SK-N-MC (cell line): ENCODE measurements around the gene CCDC192.

Experiments
- DNase-seq: peaks from one replicate; pipeline ENCODE4 v3.0.0-alpha.2; 2011; ENCODE audit warnings: low read depth, low spot score
- H3K27ac ChIP-seq: fragments of 200-600 bp; sonication (generic); 2 replicates; pipeline ENCODE4 v1.5.1; 2016; ENCODE audit warnings: mixed run types
- H3K36me3 ChIP-seq: fragments of 200-600 bp; sonication (generic); 2 replicates; pipeline ENCODE4 v1.6.1; 2017; ENCODE audit warnings: antibody characterized with exemption, low read length, mixed read lengths; ENCODE audit not compliant: insufficient read depth
- H3K4me3 ChIP-seq: fragments of 200-600 bp; sonication (generic); 2 replicates; pipeline ENCODE4 v1.5.1; 2016
- H3K9ac ChIP-seq: fragments of 200-600 bp; sonication (generic); 2 replicates; pipeline ENCODE4 v1.8.0; 2017; ENCODE audit warnings: mixed run types, mixed read lengths; ENCODE audit not compliant: insufficient read length
- H3K9me3 ChIP-seq: fragments of 200-600 bp; sonication (generic); 2 replicates; pipeline ENCODE4 v1.6.1; 2017; ENCODE audit warnings: low read depth, mild to moderate bottlenecking, antibody characterized with exemption, low read length, moderate library complexity, mixed read lengths
- EZH2 ChIP-seq: fragments of 200-600 bp; sonication (generic); IDR thresholded peaks from one replicate; pipeline ENCODE4 v1.6.1; 2017; ENCODE audit warnings: antibody characterized with exemption
- FOXP2 ChIP-seq: optimal IDR thresholded peaks from 2 replicates; pipeline ENCODE3; 2011; ENCODE audit warnings: mild to moderate bottlenecking, moderate library complexity; ENCODE audit not compliant: insufficient read depth; ENCODE audit errors: extremely low read length, control extremely low read depth
- POLR2AphosphoS5 ChIP-seq: IDR thresholded peaks from 2 replicates; pipeline ENCODE4 v1.6.1; 2012; ENCODE audit warnings: mild to moderate bottlenecking, low read depth, low read length, borderline replicate concordance

The CCDC192 gene

DNA sequence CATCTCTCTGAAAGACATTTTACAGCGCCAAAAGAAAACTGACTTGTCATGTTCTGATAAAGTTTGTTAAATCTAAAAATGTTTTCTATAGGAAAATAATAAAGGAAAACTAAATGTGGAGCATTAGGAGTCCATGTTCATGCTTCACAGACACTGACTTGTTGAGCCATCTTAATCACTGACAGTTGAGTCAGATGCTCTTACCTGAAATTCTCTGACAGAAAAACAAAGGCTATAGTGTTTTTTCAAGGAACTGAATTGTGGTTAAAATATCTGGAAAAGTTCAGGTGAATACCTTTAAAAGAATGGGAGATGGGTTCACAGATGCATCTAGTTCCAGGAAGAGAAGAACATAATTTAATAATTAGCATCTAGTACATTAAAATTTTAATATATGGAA lies 266.9 kb downstream of the CCDC192 start:
- Histone ChIP-seq H3K9me3 (no peaks in the 10 kb centered on the region), H3K4me3 (no peak overlapping the region), H3K9ac (no peak overlapping the region), H3K36me3 (no peaks in the 10 kb centered on the region), H3K27ac (no peak overlapping the region)
- DNase-seq, result no peak
- no peak for TF ChIP-seq EZH2
- TF ChIP-seq FOXP2, result no peak
- TF ChIP-seq POLR2AphosphoS5, result no peak

DNA sequence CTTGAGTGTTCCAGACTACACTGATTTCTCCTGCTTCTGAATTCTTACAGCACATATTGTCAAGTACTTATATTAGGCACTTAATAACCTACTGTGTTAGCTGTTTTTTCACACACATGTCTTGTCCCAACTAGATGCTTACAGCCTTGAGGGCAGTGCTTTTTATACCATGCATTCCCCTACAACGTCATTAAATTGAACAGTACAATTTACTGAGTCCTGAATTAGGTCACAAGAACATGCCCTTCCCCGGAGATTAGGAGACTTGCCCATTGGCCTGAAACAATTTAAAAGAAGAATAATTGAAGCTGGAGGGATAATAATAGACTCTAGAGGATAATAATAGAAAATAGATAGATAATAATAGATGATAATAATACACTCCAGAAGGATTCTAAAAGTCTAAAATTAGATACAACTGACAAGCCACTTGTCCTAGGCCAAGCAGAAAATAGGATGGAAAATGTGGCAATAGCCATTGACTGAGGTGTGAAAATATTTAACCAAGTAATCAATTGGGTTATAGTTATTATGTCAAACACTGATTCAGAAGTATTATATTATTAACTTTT lies 267.7 kb downstream of the CCDC192 start:
- TF ChIP-seq FOXP2, result no peak
- TF ChIP-seq POLR2AphosphoS5, result no peak
- TF ChIP-seq EZH2, result no peak
- no peak overlapping the region for H3K27ac ChIP-seq
- H3K9ac ChIP-seq, result no peak overlapping the region
- H3K9me3 ChIP-seq, result no peaks in the 10 kb centered on the region
- no peak overlapping the region for H3K4me3 ChIP-seq
- DNase-seq, result no peak
- no peaks in the 10 kb centered on the region for H3K36me3 ChIP-seq

DNA sequence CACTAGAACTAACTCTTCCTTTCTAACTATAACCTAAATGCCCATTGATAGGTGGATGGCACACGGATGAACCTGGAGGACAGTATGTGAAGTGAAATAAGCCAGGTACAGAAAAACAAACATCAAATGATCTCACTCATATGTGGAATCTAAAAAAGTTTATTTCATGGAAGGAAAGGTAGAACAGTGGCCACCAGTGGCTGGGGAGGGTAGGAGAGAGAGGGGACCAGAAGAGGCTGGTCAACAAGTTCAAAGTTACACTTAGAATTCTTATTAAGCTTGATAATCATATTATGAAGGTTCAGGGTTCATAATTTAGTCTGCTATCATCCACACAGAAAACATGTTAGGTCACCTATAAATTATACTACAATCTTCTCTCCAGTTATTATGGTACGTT lies 272.8 kb downstream of the CCDC192 start:
- no peak overlapping the region for H3K4me3 ChIP-seq
- no peak for DNase-seq
- H3K36me3 ChIP-seq, result no peaks in the 10 kb centered on the region
- no peak overlapping the region for H3K9ac ChIP-seq
- H3K27ac ChIP-seq, result no peak overlapping the region
- TF ChIP-seq POLR2AphosphoS5 (no peak), EZH2 (no peak), FOXP2 (no peak)
- no peaks in the 10 kb centered on the region for H3K9me3 ChIP-seq

DNA sequence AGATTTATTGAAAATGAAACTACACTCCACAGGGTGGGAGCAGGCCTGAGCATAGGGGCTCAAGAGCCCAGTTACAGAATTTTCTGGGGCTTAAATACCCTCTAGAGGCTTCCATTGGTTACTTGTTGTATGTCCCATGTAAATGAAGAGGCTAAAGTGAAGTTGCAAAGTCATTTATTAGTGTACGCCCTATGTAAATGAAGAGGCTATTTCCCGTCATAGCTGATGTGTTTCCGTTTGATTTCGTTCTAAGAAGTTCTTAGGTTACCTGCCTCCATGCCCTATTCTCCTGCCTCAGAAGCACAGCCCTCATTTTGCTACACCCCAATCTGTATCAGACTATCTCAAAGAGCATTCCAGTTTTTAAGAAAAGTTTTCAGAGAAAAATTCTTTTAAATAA lies 273.3 kb downstream of the CCDC192 start:
- no peak overlapping the region for H3K4me3 ChIP-seq
- H3K9me3 ChIP-seq, result no peaks in the 10 kb centered on the region
- H3K27ac ChIP-seq, result no peak overlapping the region
- H3K9ac ChIP-seq, result no peak overlapping the region
- DNase-seq, result no peak
- TF ChIP-seq FOXP2 (no peak), EZH2 (no peak), POLR2AphosphoS5 (no peak)
- H3K36me3 ChIP-seq, result no peaks in the 10 kb centered on the region

DNA sequence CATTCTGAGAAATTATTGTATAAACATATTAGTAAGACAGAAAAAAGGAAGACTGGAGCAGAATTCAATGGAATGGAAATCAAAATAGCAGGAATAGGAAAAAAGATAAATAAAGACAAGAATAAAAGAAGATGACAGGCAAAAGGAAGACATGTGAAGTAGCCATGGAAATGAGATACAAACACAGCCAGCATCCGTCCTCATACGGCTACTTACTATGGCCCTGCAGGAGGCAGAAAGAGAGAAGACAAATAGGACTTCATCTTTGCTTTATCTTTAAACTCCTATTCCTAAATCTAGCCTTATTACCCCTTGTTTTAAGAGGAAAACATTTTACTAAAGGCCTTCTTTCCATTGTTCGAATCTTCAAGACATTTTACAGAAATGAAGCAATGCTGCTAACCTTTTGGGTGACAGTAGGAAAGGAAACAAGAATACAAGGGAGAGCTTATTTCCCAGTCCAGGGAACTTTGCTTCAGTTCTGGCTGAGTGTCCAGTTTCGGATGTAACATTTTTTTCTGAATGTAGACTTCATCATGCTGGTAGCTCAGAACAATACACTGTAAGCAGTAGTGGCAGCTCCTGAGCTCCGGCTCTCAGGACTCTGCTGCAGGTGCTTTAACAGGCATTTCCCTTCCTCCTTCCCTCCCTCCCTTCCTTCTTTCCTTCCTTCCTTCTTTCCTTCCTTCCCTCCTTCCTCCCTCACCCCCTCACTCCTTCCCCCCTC lies 274.0 kb downstream of the CCDC192 start:
- no peak for TF ChIP-seq POLR2AphosphoS5
- TF ChIP-seq FOXP2, result no peak
- TF ChIP-seq EZH2, result no peak
- no peak overlapping the region for H3K4me3 ChIP-seq
- H3K9me3 ChIP-seq, result no peaks in the 10 kb centered on the region
- no peak overlapping the region for H3K27ac ChIP-seq
- H3K36me3 ChIP-seq, result no peaks in the 10 kb centered on the region
- H3K9ac ChIP-seq, result no peak overlapping the region
- no peak for DNase-seq

DNA sequence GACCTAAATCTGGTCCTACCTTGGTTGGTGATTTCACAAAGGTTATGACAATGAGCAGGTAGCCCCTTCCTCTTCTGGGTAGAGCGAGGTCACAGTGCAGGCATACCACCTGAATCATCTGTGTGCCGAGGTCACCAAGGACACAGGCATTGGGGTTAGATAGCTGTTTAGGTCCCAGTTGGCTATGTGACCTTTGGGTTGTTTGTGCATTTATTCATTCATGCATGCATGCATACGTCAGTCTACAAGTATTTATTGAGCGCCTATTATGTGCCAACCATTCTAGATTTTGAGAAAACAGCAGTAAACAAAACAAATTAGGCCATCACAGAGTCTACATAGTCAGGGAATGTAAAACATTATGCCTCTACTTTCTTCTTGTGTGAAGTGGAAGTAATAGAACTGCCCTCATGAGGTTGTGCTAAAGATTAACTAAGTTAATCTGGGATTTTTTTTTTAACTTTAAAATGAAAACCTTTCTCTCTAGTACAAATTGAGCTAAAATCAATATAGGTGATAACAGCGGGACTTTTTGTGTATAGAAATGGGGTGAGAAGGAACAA lies 275.6 kb downstream of the CCDC192 start:
- H3K9ac ChIP-seq, result no peak overlapping the region
- no peaks in the 10 kb centered on the region for H3K36me3 ChIP-seq
- H3K4me3 ChIP-seq, result no peak overlapping the region
- DNase-seq, result no peak
- no peaks in the 10 kb centered on the region for H3K9me3 ChIP-seq
- TF ChIP-seq POLR2AphosphoS5 (no peak), FOXP2 (no peak), EZH2 (no peak)
- H3K27ac ChIP-seq, result no peak overlapping the region

DNA sequence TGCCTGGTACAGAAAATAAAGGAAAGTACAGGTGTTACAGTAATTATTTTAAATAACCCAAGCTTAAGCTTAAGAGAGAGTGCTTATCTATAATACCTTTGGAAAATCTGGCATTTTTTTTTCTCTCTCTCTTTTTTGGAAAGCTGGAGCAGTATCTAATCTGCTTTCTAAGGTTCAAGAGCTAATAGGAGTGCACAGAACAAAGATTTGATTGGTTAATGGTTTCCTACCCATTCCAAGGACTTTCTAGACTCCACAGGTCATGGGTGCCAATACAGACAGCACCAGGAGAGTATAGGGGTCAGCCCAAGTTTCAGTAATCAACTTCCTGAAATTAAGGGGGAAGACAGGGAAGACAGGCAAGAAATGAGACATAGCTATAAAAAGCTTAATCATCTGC lies 276.3 kb downstream of the CCDC192 start:
- Histone ChIP-seq H3K9me3 (no peaks in the 10 kb centered on the region), H3K36me3 (no peaks in the 10 kb centered on the region), H3K4me3 (no peak overlapping the region), H3K27ac (no peak overlapping the region), H3K9ac (no peak overlapping the region)
- no peak for TF ChIP-seq POLR2AphosphoS5
- TF ChIP-seq FOXP2, result no peak
- TF ChIP-seq EZH2, result no peak
- DNase-seq, result no peak

DNA sequence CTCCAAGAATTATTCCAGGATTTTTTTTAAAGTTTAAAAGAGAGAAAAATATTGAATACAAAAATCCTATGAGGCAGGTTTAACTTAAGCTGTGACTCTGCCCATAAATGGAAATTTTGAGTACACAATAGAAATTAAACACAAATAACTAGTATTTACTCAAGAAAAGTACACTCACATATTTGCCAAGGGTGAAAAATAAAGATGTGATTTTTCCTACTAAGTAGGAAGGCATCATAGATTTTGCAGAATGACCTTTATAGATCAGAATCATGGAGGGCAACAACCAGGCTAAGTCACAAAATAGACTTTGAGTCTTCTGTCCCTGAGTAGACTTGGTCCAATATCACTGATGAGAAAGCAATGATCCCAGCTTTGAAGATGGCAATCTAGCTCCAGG lies 277.7 kb downstream of the CCDC192 start:
- DNase-seq, result no peak
- TF ChIP-seq EZH2 (no peak), FOXP2 (no peak), POLR2AphosphoS5 (no peak)

More for the DNA sequence above, 277.7 kb downstream of the CCDC192 start:
- Histone ChIP-seq H3K9me3 (no peaks in the 10 kb centered on the region), H3K9ac (no peak overlapping the region), H3K4me3 (no peak overlapping the region), H3K36me3 (no peaks in the 10 kb centered on the region), H3K27ac (no peak overlapping the region)
